T-helper 2 cell treated with Interferon-gamma antibody and Interleukin-4, amounts not matched to agents 5 μg/mL and 100 μg/mL, for 36 hours (primary cell): ENCODE data around the gene PHC2.

Source experiments
- DNase-seq: peaks from one replicate; pipeline ENCODE4 v3.0.0; 2021; ENCODE audit warnings: low spot score
- H3K27ac Mint-ChIP-seq: one replicate; pipeline ENCODE4 v1.8.0; 2021; ENCODE audit warnings: mild to moderate bottlenecking, mixed read lengths
- H3K27me3 Mint-ChIP-seq: one replicate; pipeline ENCODE4 v1.8.0; 2021; ENCODE audit warnings: low read depth, mixed read lengths
- H3K36me3 Mint-ChIP-seq: one replicate; pipeline ENCODE4 v1.8.0; 2021; ENCODE audit warnings: low read depth, mixed read lengths
- H3K4me1 Mint-ChIP-seq: one replicate; pipeline ENCODE4 v1.8.0; 2021; ENCODE audit warnings: low read depth, mixed read lengths
- H3K4me3 Mint-ChIP-seq: one replicate; pipeline ENCODE4 v1.8.0; 2022; ENCODE audit warnings: mild to moderate bottlenecking, moderate library complexity, mixed read lengths
- H3K9me3 Mint-ChIP-seq: one replicate; pipeline ENCODE4 v1.8.0; 2021; ENCODE audit warnings: mixed read lengths

PHC2 gene

DNA sequence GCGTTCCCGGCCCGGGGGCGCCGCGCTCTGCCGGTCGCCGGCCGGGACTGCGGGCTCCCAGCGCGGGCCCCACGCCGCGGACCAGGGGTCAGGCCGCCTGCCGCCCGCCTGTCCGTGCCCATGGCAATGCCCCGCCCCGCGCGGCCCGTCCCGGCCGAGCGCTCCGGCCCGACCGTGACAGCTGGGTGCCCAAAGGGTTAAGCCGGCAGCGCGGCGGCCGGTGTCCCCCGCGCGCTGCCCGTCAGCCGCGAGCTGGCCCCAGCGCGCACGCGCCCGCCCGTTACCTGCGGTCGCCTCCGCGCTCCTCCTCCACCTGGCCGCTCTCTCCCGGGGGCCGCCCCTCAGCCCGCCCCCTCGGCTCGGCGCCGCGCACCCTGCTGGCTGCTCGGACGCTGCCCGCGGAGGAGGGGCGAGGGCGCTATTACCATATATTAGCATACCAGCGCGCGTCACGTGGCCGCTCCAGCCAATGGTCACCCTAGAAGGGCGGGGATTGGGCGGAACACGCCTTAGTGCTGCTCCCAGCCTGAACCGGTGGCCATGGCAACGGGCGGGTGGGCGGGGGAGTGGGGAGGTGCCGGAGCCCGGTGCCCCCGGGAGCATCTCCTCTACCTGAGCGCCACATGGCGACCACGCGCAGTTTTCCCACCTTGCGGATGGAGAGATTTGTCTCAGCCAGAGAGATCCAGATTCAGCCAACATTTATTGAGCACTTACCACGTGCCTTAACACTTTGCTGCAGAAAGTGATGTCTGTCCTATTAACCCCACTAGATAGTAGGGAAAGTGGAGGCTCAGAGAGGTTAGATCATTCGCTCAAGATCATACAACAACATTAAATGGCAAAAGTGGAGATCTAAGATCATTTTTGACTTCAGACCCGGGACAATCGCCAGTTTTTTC, at the start of gene PHC2:
Gene PHC2, minus strand, starts transcription at position 404 of the 902 bp plus-strand sequence. CDS start 55,556 bp downstream, outside the sequence.
- Mint-ChIP-seq H3K4me1 (peaks cover 4% of the 10 kb centered on the region), H3K27me3 (peaks cover 31% of the 10 kb centered on the region), H3K9me3 (no peaks in the 10 kb centered on the region), H3K36me3 (no peaks in the 10 kb centered on the region), H3K4me3 (peak within 1 kb of the TSS; percentile 51), H3K27ac (no peak within 1 kb of the TSS)
- DNase-seq = peak; percentile 84

DNA sequence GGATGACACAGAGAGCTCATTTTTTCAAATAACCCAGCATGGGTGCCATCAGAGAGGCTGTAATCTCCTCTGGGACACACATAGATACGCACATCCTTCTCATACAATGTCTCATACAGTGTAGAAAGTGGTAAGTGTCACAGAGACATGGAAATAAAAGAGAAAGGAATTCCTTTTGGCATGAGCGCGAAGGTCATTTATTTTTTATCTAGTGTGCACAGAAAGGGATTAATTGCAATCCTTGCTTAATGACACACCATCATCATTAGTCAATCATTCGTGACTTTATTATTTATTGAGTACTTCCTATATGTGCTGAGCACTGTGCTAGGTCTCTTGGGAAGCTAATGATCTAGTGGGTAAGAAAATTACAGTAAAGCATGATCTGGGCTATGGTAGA, 46.6 kb upstream of the PHC2 start:
- Mint-ChIP-seq H3K4me1 (peaks cover 10% of the 10 kb centered on the region), H3K4me3 (no peak overlapping the region), H3K27ac (no peak overlapping the region), H3K27me3 (no peaks in the 10 kb centered on the region), H3K9me3 (no peaks in the 10 kb centered on the region), H3K36me3 (peaks cover 2% of the 10 kb centered on the region)
- no peak for DNase-seq

- Mint-ChIP-seq H3K36me3 (no peaks in the 10 kb centered on the region), H3K27ac (no peak overlapping the region), H3K27me3 (no peaks in the 10 kb centered on the region), H3K4me3 (no peak overlapping the region), H3K4me1 (peaks cover 28% of the 10 kb centered on the region), H3K9me3 (no peaks in the 10 kb centered on the region)
- DNase-seq = no peak
Measured at GRCh38 chr1:33473900-33474299, 43.0 kb upstream of the PHC2 start.

GRCh38 chr1:33472269-33472980, 41.5 kb upstream of the PHC2 start, which contains the start of gene ZSCAN20:
Gene ZSCAN20, plus strand, starts transcription at chr1:33472645. Its CDS starts 6,644 bp downstream, at chr1:33479289.
- H3K4me3 Mint-ChIP-seq = peak within 1 kb of the TSS; percentile 89
- peak; percentile 88 for DNase-seq
- H3K4me1 Mint-ChIP-seq = peaks cover 28% of the 10 kb centered on the region
- peak within 1 kb of the TSS; percentile 58 for H3K27ac Mint-ChIP-seq
- H3K27me3 Mint-ChIP-seq = no peaks in the 10 kb centered on the region
- no peaks in the 10 kb centered on the region for H3K36me3 Mint-ChIP-seq
- no peaks in the 10 kb centered on the region for H3K9me3 Mint-ChIP-seq

GRCh38 chr1:33471416-33471815, 40.5 kb upstream of the PHC2 start:
- Mint-ChIP-seq H3K4me3 (no peak overlapping the region), H3K27me3 (peaks cover 3% of the 10 kb centered on the region), H3K36me3 (no peaks in the 10 kb centered on the region), H3K27ac (no peak overlapping the region), H3K4me1 (peaks cover 28% of the 10 kb centered on the region), H3K9me3 (no peaks in the 10 kb centered on the region)
- no peak for DNase-seq

DNA sequence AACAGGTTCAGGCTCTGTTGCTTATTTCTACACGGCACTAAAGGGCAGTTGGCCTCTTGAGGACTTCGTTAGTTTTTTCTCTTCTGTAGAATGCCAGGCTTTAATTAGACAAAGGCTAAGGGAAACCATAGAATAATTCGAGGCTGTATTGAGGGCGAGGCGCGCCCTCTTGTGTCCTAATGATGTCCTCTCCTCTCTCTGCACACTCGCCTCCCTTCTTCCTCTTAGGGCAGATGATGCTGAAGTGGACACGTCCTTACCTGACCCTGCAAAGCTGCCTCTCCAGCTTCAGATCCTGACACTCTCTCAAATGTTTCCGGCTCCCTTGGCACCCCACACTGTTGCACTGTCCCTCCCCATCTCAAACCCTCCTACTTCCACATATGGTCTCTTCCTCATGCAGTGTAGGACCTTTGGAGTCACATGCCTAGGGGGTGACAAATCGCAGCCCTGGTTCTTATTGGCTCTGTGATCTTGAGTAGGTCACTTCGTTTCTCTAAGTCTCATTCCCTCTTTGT, 39.7 kb upstream of the PHC2 start:
- Mint-ChIP-seq H3K27ac (no peak overlapping the region), H3K9me3 (no peaks in the 10 kb centered on the region), H3K4me1 (peaks cover 28% of the 10 kb centered on the region), H3K27me3 (peaks cover 5% of the 10 kb centered on the region), H3K36me3 (no peaks in the 10 kb centered on the region), H3K4me3 (no peak overlapping the region)
- peak; percentile 52 for DNase-seq

DNA sequence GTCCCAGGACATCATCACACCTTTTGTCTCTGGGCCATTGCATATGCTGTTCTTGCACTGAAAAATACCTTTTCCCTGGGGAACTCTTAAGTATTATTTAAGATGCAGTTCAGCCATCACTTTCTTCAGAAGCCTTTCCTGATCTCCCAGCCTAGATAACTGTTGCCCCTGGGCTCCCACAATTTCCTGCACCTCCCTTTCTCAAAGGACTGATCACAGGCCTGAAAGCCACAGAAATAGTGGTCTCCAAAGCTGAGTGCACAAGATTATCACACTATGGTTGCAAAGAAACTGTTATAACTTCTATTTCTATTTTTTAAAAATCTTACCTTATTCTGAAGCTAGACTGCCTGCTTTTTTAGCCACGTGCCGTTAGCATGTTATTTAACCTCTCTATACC, 38.8 kb upstream of the PHC2 start:
- DNase-seq = no peak
- Mint-ChIP-seq H3K27me3 (peaks cover 5% of the 10 kb centered on the region), H3K27ac (no peak overlapping the region), H3K36me3 (no peaks in the 10 kb centered on the region), H3K9me3 (no peaks in the 10 kb centered on the region), H3K4me1 (peaks cover 28% of the 10 kb centered on the region), H3K4me3 (peak overlapping the region; percentile 8)

DNA sequence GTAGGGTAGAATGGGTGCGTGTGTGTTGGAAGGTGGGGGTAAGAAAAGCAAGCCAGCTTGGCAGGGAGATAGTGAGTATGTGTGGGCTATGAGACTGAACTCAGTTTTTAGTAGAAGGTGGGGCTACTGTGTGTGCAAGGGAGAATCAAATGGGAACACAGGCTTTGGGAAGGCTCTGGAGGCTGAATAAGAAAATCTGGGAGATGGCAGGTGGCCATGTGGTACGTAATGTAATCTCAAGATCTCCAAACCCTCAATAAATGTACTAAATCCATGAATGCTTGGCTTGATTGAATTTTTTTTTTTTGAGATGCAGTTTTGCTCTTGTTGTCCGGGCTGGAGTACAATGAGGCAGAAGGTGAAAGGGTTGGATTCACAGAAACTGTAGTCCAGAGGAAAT, 38.1 kb upstream of the PHC2 start:
- peaks cover 5% of the 10 kb centered on the region for H3K27me3 Mint-ChIP-seq
- no peak for DNase-seq
- H3K36me3 Mint-ChIP-seq = no peaks in the 10 kb centered on the region
- H3K9me3 Mint-ChIP-seq = no peaks in the 10 kb centered on the region
- no peak overlapping the region for H3K4me3 Mint-ChIP-seq
- H3K4me1 Mint-ChIP-seq = peaks cover 28% of the 10 kb centered on the region
- no peak overlapping the region for H3K27ac Mint-ChIP-seq

- Mint-ChIP-seq H3K36me3 (no peaks in the 10 kb centered on the region), H3K27me3 (peaks cover 5% of the 10 kb centered on the region), H3K4me1 (peaks cover 27% of the 10 kb centered on the region), H3K9me3 (no peaks in the 10 kb centered on the region), H3K27ac (no peak overlapping the region), H3K4me3 (no peak overlapping the region)
- DNase-seq = no peak
Measured at GRCh38 chr1:33468531-33468930, 37.6 kb upstream of the PHC2 start.

GRCh38 chr1:33468011-33468410, 37.1 kb upstream of the PHC2 start:
- H3K4me3 Mint-ChIP-seq = no peak overlapping the region
- no peaks in the 10 kb centered on the region for H3K36me3 Mint-ChIP-seq
- peaks cover 5% of the 10 kb centered on the region for H3K27me3 Mint-ChIP-seq
- H3K27ac Mint-ChIP-seq = no peak overlapping the region
- peaks cover 23% of the 10 kb centered on the region for H3K4me1 Mint-ChIP-seq
- DNase-seq = no peak
- H3K9me3 Mint-ChIP-seq = no peaks in the 10 kb centered on the region

DNA sequence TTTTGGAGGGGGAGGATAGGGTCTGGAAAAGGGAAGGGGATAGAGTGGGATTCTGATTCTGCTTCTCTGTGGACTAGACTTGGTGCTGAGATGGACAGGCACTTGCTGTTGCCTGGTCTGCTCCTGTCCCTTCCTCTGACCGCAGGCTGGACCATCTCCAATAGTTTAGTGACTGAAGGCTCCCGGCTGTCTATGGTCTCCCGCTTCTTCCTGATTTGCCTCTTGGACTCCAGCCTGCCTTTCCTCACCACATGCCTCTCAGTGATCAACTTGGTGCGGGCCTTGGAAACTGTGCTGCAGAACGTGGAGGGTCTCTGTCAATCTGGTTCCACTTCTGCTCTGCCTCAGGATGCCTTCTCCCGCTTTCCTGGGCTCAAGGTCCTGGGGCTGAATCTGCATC, 35.3 kb upstream of the PHC2 start:
- peaks cover 12% of the 10 kb centered on the region for H3K4me1 Mint-ChIP-seq
- no peaks in the 10 kb centered on the region for H3K36me3 Mint-ChIP-seq
- peaks cover 5% of the 10 kb centered on the region for H3K27me3 Mint-ChIP-seq
- DNase-seq = no peak
- H3K27ac Mint-ChIP-seq = no peak overlapping the region
- no peak overlapping the region for H3K4me3 Mint-ChIP-seq
- H3K9me3 Mint-ChIP-seq = no peaks in the 10 kb centered on the region

- Mint-ChIP-seq H3K4me3 (no peak overlapping the region), H3K36me3 (no peaks in the 10 kb centered on the region)
Measured at GRCh38 chr1:33465316-33465715, 34.4 kb upstream of the PHC2 start.

DNA sequence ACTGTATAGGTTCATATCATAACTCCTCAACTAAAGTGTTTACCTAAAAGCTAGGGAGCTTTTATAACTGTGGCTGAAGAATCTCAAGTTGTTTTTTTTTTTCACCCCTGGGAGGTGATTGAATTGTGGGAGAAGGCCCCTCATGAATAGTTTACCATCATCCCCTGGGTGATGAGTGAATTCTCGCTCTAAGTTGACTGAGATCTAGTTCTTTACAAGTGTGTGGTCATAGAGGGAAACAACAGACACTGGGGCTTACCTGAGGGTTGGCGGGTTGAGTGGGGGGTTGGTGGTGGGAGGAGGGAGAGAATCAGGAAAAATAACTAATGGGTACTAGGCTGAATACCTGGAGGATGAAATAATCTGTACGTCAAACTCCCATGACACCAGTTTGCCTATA, 33.7 kb upstream of the PHC2 start:
- no peak for DNase-seq
- Mint-ChIP-seq H3K9me3 (no peaks in the 10 kb centered on the region), H3K4me3 (no peak overlapping the region), H3K27ac (no peak overlapping the region), H3K36me3 (no peaks in the 10 kb centered on the region), H3K27me3 (peaks cover 16% of the 10 kb centered on the region), H3K4me1 (peaks cover 1% of the 10 kb centered on the region)

More at GRCh38 chr1:33465316-33465715, 34.4 kb upstream of the PHC2 start:
- DNase-seq = no peak
- H3K9me3 Mint-ChIP-seq = no peaks in the 10 kb centered on the region
- peaks cover 6% of the 10 kb centered on the region for H3K4me1 Mint-ChIP-seq
- no peak overlapping the region for H3K27ac Mint-ChIP-seq
- peaks cover 9% of the 10 kb centered on the region for H3K27me3 Mint-ChIP-seq
